H1 (cell line): ENCODE results near the gene CBLC. TPM values are rescaled to one million over a fixed set of nuclear protein-coding genes. Genes with fewer than 3 reads are reported as not detected.

Source experiments
- CBX5 ChIP-seq: fragments of 300-800, 300-1000 bp; sonication (generic); IDR thresholded peaks from 2 replicates; pipeline ENCODE4 v1.7.1; 2016; ENCODE audit warnings: antibody characterized with exemption, low read length, low read depth
- CEBPB ChIP-seq: IDR thresholded peaks from 2 replicates; pipeline ENCODE4 v1.6.1; 2012; ENCODE audit warnings: low read depth, low read length
- SIX5 ChIP-seq: IDR thresholded peaks from 2 replicates; pipeline ENCODE4 v1.6.1; 2011; ENCODE audit warnings: mild to moderate bottlenecking, low read depth, low read length
- polyA plus RNA-seq, 7 experiments: library from polyadenylated mRNA; depleted of rRNA in 3 of 7; stranded (reverse) in 5 of 7; unstranded in 2 of 7; fragments of >200 nt in 5 of 7; fragments of 200-250 nt in 2 of 7; gene quantifications; 1 replicate in 5 of 7; 2 replicates in 1 of 7; 4 replicates in 1 of 7; pipeline versions ENCODE4 v1.2.1 to v1.2.3, GENCODE V29; 2011 to 2013; ENCODE audit warnings: missing spikeins in 2 of 7, mixed read lengths in 2 of 7
- total RNA-seq: library from RNA; stranded (reverse); fragmentation: NEBNext Ultra II Directional; extraction: Animal tissue kit (Norgen Biotek cat#: 25700); gene quantifications from 2 replicates; pipeline ENCODE4 v1.2.1, GENCODE V29; 2021

Gene CBLC
- total and polyA plus RNA-seq, 2 of the 8 experiments (the other 6 are each of a cell fraction or from before 2014, with no cell fraction given), result 17.4 to 35.7 TPM

DNA sequence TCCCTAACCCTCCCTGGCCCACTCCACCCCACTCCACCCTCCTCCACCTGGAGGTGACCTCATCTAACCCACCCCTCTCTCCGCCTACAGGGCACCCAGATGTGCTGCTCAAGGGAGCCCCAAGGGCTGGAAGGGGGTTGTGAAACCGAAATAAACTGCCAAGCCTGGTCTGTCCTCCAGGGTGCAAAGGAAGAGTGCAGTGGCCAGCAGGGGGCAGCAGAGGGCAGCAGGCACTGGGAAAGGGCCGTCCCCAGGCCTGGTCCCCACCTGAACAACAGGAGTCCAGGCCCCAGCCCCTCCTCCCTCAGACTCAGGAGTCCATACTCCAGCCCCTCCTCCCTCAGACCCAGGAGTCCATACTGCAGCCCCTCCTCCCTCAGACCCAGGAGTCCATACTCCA lies 22.8 kb downstream of the CBLC start (continued):
- TF ChIP-seq CEBPB (peak; percentile 80), SIX5 (no peak), CBX5 (no peak)
